Measurements from ENCODE around the gene ELOVL2. TPM values are rescaled to one million over a fixed set of nuclear protein-coding genes. Genes with fewer than 3 reads are reported as not detected.

The ELOVL2 gene
- total RNA-seq, 2 donors from 2014 or later = 0.41 to 0.78 TPM

DNA sequence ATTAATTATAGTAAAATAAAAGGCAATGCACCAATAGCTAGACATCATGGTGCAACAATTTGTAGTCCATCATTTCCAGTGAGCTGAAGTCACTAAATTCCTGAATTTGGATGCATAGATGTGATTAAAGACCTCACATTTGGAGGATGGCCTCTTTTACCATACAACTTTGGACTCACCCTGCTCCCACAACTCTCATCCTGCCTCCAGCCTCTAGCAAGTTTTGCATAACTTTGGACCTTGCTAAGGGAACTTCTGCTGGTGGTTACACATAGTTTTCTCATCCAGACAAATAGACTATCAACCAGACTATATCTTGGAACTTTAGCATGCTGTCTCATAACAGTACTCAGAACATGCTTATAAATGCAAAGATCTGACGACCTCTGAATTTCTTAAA, 12.8 kb upstream of the ELOVL2 start:
- Histone ChIP-seq H3K27ac (no peak overlapping the region), H3K27me3 (replicated peaks; ENCODE audit: insufficient read depth) (no peaks in the 10 kb centered on the region), H3K9me3 (no peaks in the 10 kb centered on the region), H3K36me3 (no peaks in the 10 kb centered on the region), H3K4me3 (no peak overlapping the region), H3K4me1 (ENCODE audit: control insufficient read depth in 1 of 2, low read depth in 2 of 2) (no peaks in the 10 kb centered on the region)
- ATAC-seq (ENCODE audit: insufficient number of reproducible peaks, low FRiP score, low read depth) = no peak
- TF ChIP-seq, protein P1, sequence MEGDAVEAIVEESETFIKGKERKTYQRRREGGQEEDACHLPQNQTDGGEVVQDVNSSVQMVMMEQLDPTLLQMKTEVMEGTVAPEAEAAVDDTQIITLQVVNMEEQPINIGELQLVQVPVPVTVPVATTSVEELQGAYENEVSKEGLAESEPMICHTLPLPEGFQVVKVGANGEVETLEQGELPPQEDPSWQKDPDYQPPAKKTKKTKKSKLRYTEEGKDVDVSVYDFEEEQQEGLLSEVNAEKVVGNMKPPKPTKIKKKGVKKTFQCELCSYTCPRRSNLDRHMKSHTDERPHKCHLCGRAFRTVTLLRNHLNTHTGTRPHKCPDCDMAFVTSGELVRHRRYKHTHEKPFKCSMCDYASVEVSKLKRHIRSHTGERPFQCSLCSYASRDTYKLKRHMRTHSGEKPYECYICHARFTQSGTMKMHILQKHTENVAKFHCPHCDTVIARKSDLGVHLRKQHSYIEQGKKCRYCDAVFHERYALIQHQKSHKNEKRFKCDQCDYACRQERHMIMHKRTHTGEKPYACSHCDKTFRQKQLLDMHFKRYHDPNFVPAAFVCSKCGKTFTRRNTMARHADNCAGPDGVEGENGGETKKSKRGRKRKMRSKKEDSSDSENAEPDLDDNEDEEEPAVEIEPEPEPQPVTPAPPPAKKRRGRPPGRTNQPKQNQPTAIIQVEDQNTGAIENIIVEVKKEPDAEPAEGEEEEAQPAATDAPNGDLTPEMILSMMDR (IDR thresholded peaks at IDR 0.05) = no peak
- no peak for DNase-seq (ENCODE audit: low spot score)

DNA sequence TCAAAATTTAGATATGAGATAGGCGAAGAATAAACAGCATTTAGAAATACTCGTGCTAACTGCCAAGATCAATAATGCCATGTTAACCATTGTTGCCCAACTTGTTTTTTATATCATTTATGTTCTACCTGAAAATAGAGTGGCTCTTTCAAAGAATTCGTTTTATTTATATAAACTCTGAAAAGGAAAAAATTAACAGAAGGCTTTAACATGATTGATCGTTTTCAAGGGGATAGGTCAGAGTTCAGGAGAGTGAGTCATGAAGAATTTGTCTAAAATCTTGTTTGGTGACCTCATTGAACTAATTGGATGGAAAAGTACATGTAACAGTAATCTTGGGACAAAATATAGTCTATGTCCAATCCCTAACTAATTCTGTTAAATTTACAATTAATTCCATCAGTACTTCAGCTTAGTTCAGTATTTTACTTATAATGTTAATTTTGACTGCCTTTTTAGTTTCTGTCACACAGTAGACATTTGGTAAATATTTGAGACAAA, 11.1 kb upstream of the ELOVL2 start:
- Histone ChIP-seq H3K4me1 (ENCODE audit: control insufficient read depth in 1 of 2, low read depth in 2 of 2) (no peaks in the 10 kb centered on the region), H3K9me3 (no peaks in the 10 kb centered on the region), H3K4me3 (no peak overlapping the region), H3K27me3 (replicated peaks; ENCODE audit: insufficient read depth) (no peaks in the 10 kb centered on the region), H3K36me3 (no peaks in the 10 kb centered on the region), H3K27ac (no peak overlapping the region)
- TF ChIP-seq, protein P1 (IDR thresholded peaks at IDR 0.05) = no peak
- DNase-seq (ENCODE audit: low spot score) (no peak), ATAC-seq (ENCODE audit: insufficient number of reproducible peaks, low FRiP score, low read depth) (no peak)

DNA sequence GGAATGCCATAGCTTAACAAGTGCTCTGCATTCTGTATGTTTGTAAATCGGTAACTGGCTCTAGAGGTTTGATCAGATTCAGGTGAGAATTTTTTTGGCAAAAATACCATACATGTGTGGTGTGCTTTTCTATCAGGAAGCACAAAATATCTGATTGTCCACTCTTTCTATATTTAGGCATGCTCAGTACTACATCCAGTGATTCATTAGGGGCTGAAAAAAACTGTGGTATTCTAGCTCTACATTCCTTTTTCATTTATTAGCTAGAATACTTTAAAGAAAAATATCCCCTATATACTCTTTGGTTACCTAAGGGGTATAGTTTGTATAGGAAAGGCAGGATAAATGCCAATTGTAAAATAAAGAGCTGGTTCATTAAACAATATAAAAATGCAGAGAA, 10.6 kb upstream of the ELOVL2 start:
- no peaks in the 10 kb centered on the region for H3K9me3 ChIP-seq
- no peaks in the 10 kb centered on the region for H3K27me3 ChIP-seq (replicated peaks; ENCODE audit: insufficient read depth)
- no peaks in the 10 kb centered on the region for H3K36me3 ChIP-seq
- TF ChIP-seq, protein P1 (IDR thresholded peaks at IDR 0.05) = no peak
- H3K4me1 ChIP-seq (ENCODE audit: control insufficient read depth in 1 of 2, low read depth in 2 of 2) = no peaks in the 10 kb centered on the region
- DNase-seq (ENCODE audit: low spot score) = no peak
- H3K4me3 ChIP-seq = no peak overlapping the region
- no peak for ATAC-seq (ENCODE audit: insufficient number of reproducible peaks, low FRiP score, low read depth)
- no peak overlapping the region for H3K27ac ChIP-seq

DNA sequence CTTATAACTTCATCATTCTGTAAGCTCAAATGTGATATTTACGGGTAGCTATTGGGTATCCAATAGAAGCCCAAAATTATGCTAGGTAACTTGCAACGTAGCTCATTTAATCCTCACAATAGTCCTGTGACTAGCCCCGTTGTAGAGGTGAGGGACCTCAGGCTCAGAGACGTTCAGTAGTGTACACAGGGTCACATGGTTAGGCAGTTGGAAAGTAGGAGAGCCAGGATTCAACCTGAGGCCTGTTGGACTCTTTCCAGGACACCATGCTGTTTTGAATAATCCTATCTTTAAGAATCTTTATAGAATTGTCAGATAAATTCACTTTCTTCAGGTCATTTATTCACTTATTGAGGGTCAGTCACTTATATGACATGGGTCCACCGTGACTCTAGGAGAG, 9.2 kb upstream of the ELOVL2 start:
- no peaks in the 10 kb centered on the region for H3K36me3 ChIP-seq
- H3K9me3 ChIP-seq = no peaks in the 10 kb centered on the region
- H3K27me3 ChIP-seq (replicated peaks; ENCODE audit: insufficient read depth) = peaks cover 2% of the 10 kb centered on the region
- no peak for ATAC-seq (ENCODE audit: insufficient number of reproducible peaks, low FRiP score, low read depth)
- DNase-seq (ENCODE audit: low spot score) = no peak
- TF ChIP-seq, protein P1 (IDR thresholded peaks at IDR 0.05) = no peak
- no peak overlapping the region for H3K4me3 ChIP-seq
- H3K27ac ChIP-seq = no peak overlapping the region
- no peaks in the 10 kb centered on the region for H3K4me1 ChIP-seq (ENCODE audit: control insufficient read depth in 1 of 2, low read depth in 2 of 2)

DNA sequence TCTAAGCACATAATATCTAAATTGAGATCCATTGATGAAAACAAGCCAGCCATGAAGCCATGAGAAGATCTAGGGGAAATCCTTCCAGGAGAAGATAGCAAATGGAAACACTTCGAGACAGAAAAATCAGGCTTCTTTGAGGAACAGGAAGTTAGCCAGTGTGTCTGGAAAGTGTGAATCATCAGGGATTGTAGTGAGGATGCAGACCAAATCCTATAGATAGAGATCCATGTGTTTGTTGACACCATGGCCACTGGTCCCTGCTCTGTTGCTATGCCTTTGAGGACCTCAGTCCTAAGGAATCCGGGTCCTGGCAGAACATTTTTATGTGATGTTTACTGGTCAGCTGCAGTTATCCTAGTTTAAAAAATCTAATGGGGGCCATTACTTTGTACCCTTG, 6.6 kb upstream of the ELOVL2 start:
- ATAC-seq (ENCODE audit: insufficient number of reproducible peaks, low FRiP score, low read depth) (no peak), DNase-seq (ENCODE audit: low spot score) (no peak)
- Histone ChIP-seq H3K36me3 (no peaks in the 10 kb centered on the region), H3K4me1 (ENCODE audit: control insufficient read depth in 1 of 2, low read depth in 2 of 2) (no peaks in the 10 kb centered on the region), H3K9me3 (no peaks in the 10 kb centered on the region), H3K27ac (no peak overlapping the region), H3K4me3 (no peak overlapping the region), H3K27me3 (replicated peaks; ENCODE audit: insufficient read depth) (peaks cover 5% of the 10 kb centered on the region)
- TF ChIP-seq, protein P1 (IDR thresholded peaks at IDR 0.05) = no peak

Data from thoracic aorta (tissue), 2 donors.